Suppressor macrophage (primary cell): ENCODE measurements around the gene DLX2.

ENCODE experiments used
- DNase-seq, 4 experiments: peaks; one replicate each; pipeline ENCODE4 v3.0.0-alpha.2; 2020 to 2022

The DLX2 gene

DNA sequence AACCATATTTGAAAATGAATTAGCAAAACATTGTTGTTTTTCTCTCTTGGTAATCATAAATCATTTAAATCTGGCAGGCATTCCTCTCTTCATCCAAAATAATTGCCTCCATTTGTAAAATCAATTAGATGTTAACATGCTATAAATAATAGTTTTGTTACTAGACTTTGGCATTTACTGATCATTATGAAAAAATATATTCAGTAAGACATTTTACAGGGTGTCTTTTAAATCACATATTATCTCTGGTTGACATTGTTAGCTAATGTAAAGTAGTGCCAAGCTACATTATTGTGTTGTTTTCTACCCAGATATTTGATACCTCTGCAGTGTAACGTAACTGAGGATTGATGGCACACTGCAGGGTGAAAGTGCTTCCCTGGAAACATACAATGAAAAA is 49.2 kb downstream of the DLX2 start:
- no peak for DNase-seq

DNA sequence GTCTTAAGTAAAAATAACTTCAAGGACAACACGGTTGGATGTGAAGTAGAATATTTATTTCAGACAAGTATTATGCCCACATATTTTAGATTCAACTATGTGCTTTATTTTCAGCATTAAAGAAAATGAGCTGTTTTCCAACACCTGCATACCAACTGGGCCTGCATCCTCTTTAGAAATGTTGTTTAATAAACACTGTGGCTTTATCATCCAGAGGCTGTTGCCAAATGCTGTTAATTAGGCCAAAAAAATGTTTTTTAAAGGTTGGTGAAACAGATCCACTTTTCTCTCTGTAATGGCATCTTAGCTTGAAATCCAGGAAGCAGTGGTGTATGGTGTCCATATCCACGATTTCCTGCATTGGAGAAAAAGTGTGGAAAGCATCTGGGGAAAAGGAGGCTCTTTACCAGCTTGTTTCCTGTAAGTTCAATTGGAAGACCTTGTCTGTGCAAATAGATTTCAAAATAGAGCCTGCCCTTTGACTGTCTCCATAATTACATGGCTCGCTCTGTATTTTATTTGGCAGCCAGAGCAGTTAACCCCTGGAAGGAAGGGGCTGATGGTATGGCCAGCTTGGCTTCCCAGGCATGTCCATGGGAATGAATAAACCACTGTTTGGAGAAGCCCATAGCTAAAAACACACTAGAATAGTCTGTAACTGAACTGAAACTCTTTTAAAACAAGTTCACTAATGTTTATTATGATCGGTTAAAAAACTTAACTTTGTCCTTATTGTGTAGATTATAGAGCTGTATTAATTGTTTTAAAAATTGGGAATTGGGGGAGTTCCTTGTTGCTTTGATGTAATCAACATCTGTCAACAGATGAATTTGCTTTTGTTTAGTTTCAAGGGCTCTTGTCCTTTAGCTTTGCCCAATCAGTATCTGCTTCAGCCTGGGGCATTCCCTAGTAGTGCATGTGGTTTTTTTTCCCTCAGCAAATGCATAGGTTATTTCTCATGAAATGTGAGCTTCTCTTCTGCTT is 50.4 kb downstream of the DLX2 start:
- no peak for DNase-seq

DNA sequence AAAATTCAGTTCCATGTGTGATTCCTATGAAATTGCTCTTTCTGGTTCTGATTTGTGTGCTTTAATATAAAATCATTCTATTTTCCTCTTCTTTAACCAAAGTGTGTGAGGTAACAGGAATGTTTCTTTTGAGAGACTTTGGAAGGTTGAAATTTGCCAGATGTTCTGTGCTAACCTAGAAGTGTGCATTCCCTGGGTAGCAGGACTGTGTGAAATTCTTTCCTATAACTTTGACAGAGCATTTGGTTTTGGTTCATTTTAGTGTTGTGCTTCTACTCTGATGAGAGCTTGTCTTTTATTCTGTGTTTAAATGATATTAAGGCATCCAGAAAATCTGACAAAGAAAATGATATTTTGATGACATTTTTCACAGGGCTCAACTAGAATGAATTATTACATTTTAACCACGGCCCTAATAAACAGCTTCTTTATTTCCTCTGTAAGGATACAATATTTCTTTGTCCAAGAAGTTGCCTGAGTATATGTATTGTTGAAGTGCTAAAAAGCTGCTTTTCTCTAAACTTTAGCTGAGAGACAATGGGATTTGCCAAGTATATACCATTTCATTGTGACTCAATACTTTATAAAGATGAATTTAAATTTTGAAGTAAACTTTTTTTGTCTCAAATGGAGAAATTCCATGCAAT is 52.1 kb downstream of the DLX2 start:
- DNase-seq = no peak

DNA sequence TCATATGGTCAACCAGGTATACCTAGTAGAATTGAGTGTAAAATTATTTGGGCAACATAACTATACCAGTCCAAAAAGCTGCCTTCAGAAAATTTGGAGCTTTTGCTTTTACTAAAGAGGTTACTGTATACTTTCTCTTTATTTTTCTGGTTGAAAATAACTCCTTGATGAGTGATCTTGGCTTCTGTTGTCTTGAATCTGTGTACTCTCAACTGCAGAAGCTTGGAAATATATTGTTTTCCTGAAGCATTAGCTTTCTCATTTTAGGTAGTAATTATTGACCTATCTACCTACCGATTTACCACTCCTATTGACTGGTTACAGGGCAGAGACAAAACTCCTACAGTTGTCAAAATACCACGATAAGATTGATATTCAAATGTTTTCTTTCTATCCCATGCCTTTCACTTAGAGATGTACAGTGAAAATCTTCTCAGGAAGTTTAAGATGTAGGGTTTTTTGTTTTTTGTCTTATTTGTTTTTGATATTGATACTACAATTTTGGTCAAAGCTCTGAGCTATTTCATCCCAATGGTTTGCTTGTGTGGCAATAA is 53.1 kb downstream of the DLX2 start:
- no peak for DNase-seq
